H1 (cell line): ENCODE data around the gene MYH6. TPM values are rescaled to one million over a fixed set of nuclear protein-coding genes. Genes with fewer than 3 reads are reported as not detected.

ENCODE experiments used
- CTCF ChIA-PET: fragments of 300-600 bp; sonication (Branson Sonifier 250); formaldehyde crosslinking; loops from one replicate; lab custom pipeline; 2021; ENCODE audit not compliant: partially characterized antibody; lab: Charles Lee
- POLR2A ChIA-PET: fragments of 300-600 bp; sonication (Branson Sonifier 250); formaldehyde crosslinking; loops from one replicate; lab custom pipeline; 2021; ENCODE audit warnings: inconsistent platforms; ENCODE audit not compliant: partially characterized antibody; lab: Charles Lee
- DNase-seq, 2 experiments: peaks; one replicate each; pipeline versions ENCODE4 v3.0.0 to v3.0.0-alpha.2; 2010 to 2022; ENCODE audit warnings: low spot score in 2 of 2, low read depth in 1 of 2, mixed read lengths in 1 of 2
- FAIRE-seq: peaks from 2 replicates; lab custom pipeline; 2011; peaks lifted over from hg19 to GRCh38; lab: Jason Lieb, UNC
- H2AFZ ChIP-seq: 2 replicates; pipeline ENCODE4 v1.8.1; 2012; ENCODE audit warnings: low read length, inconsistent platforms
- H2AK5ac ChIP-seq: 2 replicates; pipeline ENCODE4 v1.6.1; 2013; ENCODE audit warnings: low read depth, low read length
- H2BK120ac ChIP-seq: replicated peaks from 2 replicates; pipeline ENCODE3; 2013; ENCODE audit warnings: low read depth, low read length, inconsistent platforms
- H2BK12ac ChIP-seq: 2 replicates; pipeline ENCODE4 v1.6.1; 2013; ENCODE audit warnings: low read depth, low read length
- H2BK15ac ChIP-seq: 2 replicates; pipeline ENCODE4 v1.6.1; 2013; ENCODE audit warnings: low read length
- H2BK20ac ChIP-seq: 2 replicates; pipeline ENCODE4 v1.6.1; 2013; ENCODE audit warnings: low read length
- H2BK5ac ChIP-seq: 2 replicates; pipeline ENCODE4 v1.6.1; 2013; ENCODE audit warnings: low read depth, low read length
- H3K14ac ChIP-seq: 2 replicates; pipeline ENCODE4 v1.6.1; 2013; ENCODE audit warnings: inconsistent platforms; ENCODE audit not compliant: insufficient read length
- H3K18ac ChIP-seq: 2 replicates; pipeline ENCODE4 v1.6.1; 2013; ENCODE audit warnings: low read length; ENCODE audit errors: extremely low read depth
- H3K23ac ChIP-seq: 2 replicates; pipeline ENCODE4 v1.6.1; 2013; ENCODE audit warnings: inconsistent platforms; ENCODE audit not compliant: insufficient read length
- H3K23me2 ChIP-seq: 2 replicates; pipeline ENCODE4 v1.6.1; 2013; ENCODE audit warnings: low read depth, low read length
- H3K27ac ChIP-seq: 2 replicates; pipeline ENCODE4 v1.6.1; 2011; ENCODE audit warnings: low read depth, low read length, inconsistent platforms
- H3K27me3 ChIP-seq, 4 experiments: replicated peaks in 1 of 4; 1 replicate in 1 of 4; 2 replicates in 3 of 4; pipeline versions ENCODE4 v1.6.1 to v1.8.1; 2011 to 2013; ENCODE audit warnings: low read length in 3 of 4, mild to moderate bottlenecking in 3 of 4, inconsistent platforms in 2 of 4, mixed read lengths in 2 of 4, moderate library complexity in 1 of 4; ENCODE audit not compliant: control insufficient read depth in 3 of 4, insufficient read depth in 3 of 4; ENCODE audit errors: extremely low read depth in 1 of 4
- H3K36me3 ChIP-seq, 4 experiments: 2 replicates each; pipeline versions ENCODE4 v1.6.1 to v1.8.1; 2011 to 2013; ENCODE audit warnings: mild to moderate bottlenecking in 4 of 4, low read length in 3 of 4, moderate library complexity in 2 of 4, control low read depth in 1 of 4, inconsistent platforms in 1 of 4; ENCODE audit not compliant: insufficient read depth in 4 of 4, control insufficient read depth in 2 of 4
- H3K4ac ChIP-seq: replicated peaks from 2 replicates; pipeline ENCODE3; 2013; ENCODE audit warnings: low read length, low read depth, mixed read lengths, inconsistent platforms; ENCODE audit not compliant: insufficient read length
- H3K4me1 ChIP-seq, 4 experiments: replicated peaks in 1 of 4; 1 replicate in 1 of 4; 2 replicates in 3 of 4; pipeline versions ENCODE4 v1.6.1 to v1.8.1; 2011 to 2013; ENCODE audit warnings: low read length in 3 of 4, inconsistent platforms in 2 of 4, mixed read lengths in 1 of 4; ENCODE audit not compliant: insufficient read depth in 4 of 4, control insufficient read depth in 3 of 4
- H3K4me2 ChIP-seq, 2 experiments: 2 replicates each; pipeline versions ENCODE4 v1.6.1 to v1.8.1; 2011 to 2013; ENCODE audit warnings: low read depth in 2 of 2, low read length in 2 of 2, control low read depth in 1 of 2, inconsistent platforms in 1 of 2, mild to moderate bottlenecking in 1 of 2; ENCODE audit not compliant: insufficient read depth in 1 of 2
- H3K4me3 ChIP-seq, 4 experiments: fragments of 200-600, 300-600 bp in 1 of 4; sonication (generic), shearing (Covaris generic), sonication (Bioruptor Twin) in 1 of 4; 2 replicates each; pipeline versions ENCODE4 v1.5.1 to v1.8.1; 2011 to 2016; ENCODE audit warnings: low read length in 4 of 4, low read depth in 3 of 4, control low read depth in 2 of 4, inconsistent platforms in 2 of 4, mild to moderate bottlenecking in 2 of 4, mixed read lengths in 1 of 4, moderate library complexity in 1 of 4; ENCODE audit not compliant: insufficient read depth in 2 of 4; ENCODE audit errors: extremely low read depth in 1 of 4
- H3K56ac ChIP-seq: replicated peaks from 2 replicates; pipeline ENCODE3; 2013; ENCODE audit warnings: low read depth, mild to moderate bottlenecking, mixed read lengths, low read length, inconsistent platforms; ENCODE audit not compliant: insufficient read length
- H3K79me1 ChIP-seq: 2 replicates; pipeline ENCODE4 v1.6.1; 2013; ENCODE audit warnings: low read depth, low read length, control low read depth
- H3K79me2 ChIP-seq, 2 experiments: 2 replicates each; pipeline versions ENCODE4 v1.6.1 to v1.8.1; 2012 to 2013; ENCODE audit warnings: low read length in 2 of 2, mild to moderate bottlenecking in 2 of 2, inconsistent platforms in 1 of 2; ENCODE audit not compliant: insufficient read depth in 2 of 2, control insufficient read depth in 1 of 2
- H3K9ac ChIP-seq, 4 experiments: replicated peaks in 1 of 4; 1 replicate in 1 of 4; 2 replicates in 3 of 4; pipeline versions ENCODE4 v1.6.1 to v1.8.1; 2011 to 2013; ENCODE audit warnings: low read depth in 3 of 4, low read length in 3 of 4, control low read depth in 2 of 4, mild to moderate bottlenecking in 2 of 4, moderate library complexity in 2 of 4, inconsistent platforms in 1 of 4; ENCODE audit errors: extremely low read depth in 1 of 4
- H3K9me3 ChIP-seq, 2 experiments: 2 replicates each; pipeline versions ENCODE4 v1.6.1 to v1.8.1; 2012 to 2013; ENCODE audit warnings: mild to moderate bottlenecking in 2 of 2, moderate library complexity in 2 of 2, control low read depth in 1 of 2, inconsistent platforms in 1 of 2, low read depth in 1 of 2, low read length in 1 of 2, mixed read lengths in 1 of 2; ENCODE audit not compliant: insufficient read depth in 2 of 2
- H4K20me1 ChIP-seq, 2 experiments: replicated peaks in 1 of 2; 2 replicates each; pipeline versions ENCODE3 to v1.8.1; 2011 to 2013; ENCODE audit warnings: inconsistent platforms in 2 of 2, low read length in 2 of 2, mild to moderate bottlenecking in 1 of 2; ENCODE audit not compliant: insufficient read depth in 2 of 2, control insufficient read depth in 1 of 2
- H4K5ac ChIP-seq: 2 replicates; pipeline ENCODE4 v1.6.1; 2013; ENCODE audit warnings: low read length, low read depth, mixed read lengths, inconsistent platforms; ENCODE audit not compliant: insufficient read length
- H4K8ac ChIP-seq: 2 replicates; pipeline ENCODE4 v1.8.0; 2013; ENCODE audit warnings: mild to moderate bottlenecking, moderate library complexity, low read length, inconsistent platforms; ENCODE audit not compliant: insufficient read depth; ENCODE audit errors: extremely low read depth
- H4K91ac ChIP-seq: replicated peaks from 2 replicates; pipeline ENCODE3; 2013; ENCODE audit warnings: low read length, mixed read lengths, inconsistent platforms; ENCODE audit not compliant: insufficient read length
- HDAC6 ChIP-seq: IDR thresholded peaks from one replicate; pipeline ENCODE4 v1.7.1; 2012; ENCODE audit warnings: low read depth, mild to moderate bottlenecking, inconsistent platforms, low read length, moderate library complexity
- POLR2A ChIP-seq, 2 experiments: IDR thresholded peaks; 1 replicate in 1 of 2; 2 replicates in 1 of 2; pipeline ENCODE4 v1.6.1; 2011; ENCODE audit warnings: low read depth in 2 of 2, low read length in 2 of 2, mild to moderate bottlenecking in 2 of 2; ENCODE audit errors: control extremely low read depth in 1 of 2
- SIRT6 ChIP-seq: IDR thresholded peaks from one replicate; pipeline ENCODE4 v1.7.1; 2012; ENCODE audit warnings: low read length, inconsistent platforms
- SP1 ChIP-seq: IDR thresholded peaks from 2 replicates; pipeline ENCODE4 v1.6.1; 2011; ENCODE audit warnings: low read depth, low read length
- SUZ12 ChIP-seq: fragments of 200-600 bp; sonication (generic); IDR thresholded peaks from 2 replicates; pipeline ENCODE4 v1.6.1; 2012; ENCODE audit warnings: mild to moderate bottlenecking, inconsistent platforms, low read length, moderate library complexity, mixed read lengths
- TAF7 ChIP-seq: optimal IDR thresholded peaks from 2 replicates; pipeline ENCODE3; 2011; ENCODE audit warnings: low read depth, mild to moderate bottlenecking, inconsistent platforms, low read length, moderate library complexity, borderline replicate concordance
- ZNF274 ChIP-seq: IDR thresholded peaks from 2 replicates; pipeline ENCODE4 v1.7.0; 2012; ENCODE audit warnings: low read length, borderline replicate concordance; ENCODE audit errors: extremely low read depth
- WGBS, 2 experiments: shearing (Covaris generic) in 1 of 2; methylation state at CpG; one replicate each; pipeline versions ENCODE4 v1.1.6 to v1.1.7; 2013 to 2015; ENCODE audit warnings: low lambda C conversion rate in 2 of 2, mixed read lengths in 2 of 2, inconsistent platforms in 1 of 2, low coverage in 1 of 2, missing lambda C conversion rate in 1 of 2; ENCODE audit not compliant: insufficient replicate concordance in 2 of 2, insufficient coverage in 1 of 2, insufficient read length in 1 of 2; ENCODE audit errors: extremely low coverage in 1 of 2, missing lambda C conversion rate in 1 of 2; 5-methylcytosine and 5-hydroxymethylcytosine counted together
- polyA plus RNA-seq, 7 experiments: library from polyadenylated mRNA; depleted of rRNA in 3 of 7; stranded (reverse) in 5 of 7; unstranded in 2 of 7; fragments of >200 nt in 5 of 7; fragments of 200-250 nt in 2 of 7; gene quantifications; 1 replicate in 5 of 7; 2 replicates in 1 of 7; 4 replicates in 1 of 7; pipeline versions ENCODE4 v1.2.1 to v1.2.3, GENCODE V29; 2011 to 2013; ENCODE audit warnings: missing spikeins in 2 of 7, mixed read lengths in 2 of 7
- total RNA-seq: library from RNA; stranded (reverse); fragmentation: NEBNext Ultra II Directional; extraction: Animal tissue kit (Norgen Biotek cat#: 25700); gene quantifications from 2 replicates; pipeline ENCODE4 v1.2.1, GENCODE V29; 2021

Gene MYH6
- total and polyA plus RNA-seq, 2 of the 8 experiments (the other 6 are each of a cell fraction or from before 2014, with no cell fraction given) = 0.03 TPM; not detected in 1

DNA sequence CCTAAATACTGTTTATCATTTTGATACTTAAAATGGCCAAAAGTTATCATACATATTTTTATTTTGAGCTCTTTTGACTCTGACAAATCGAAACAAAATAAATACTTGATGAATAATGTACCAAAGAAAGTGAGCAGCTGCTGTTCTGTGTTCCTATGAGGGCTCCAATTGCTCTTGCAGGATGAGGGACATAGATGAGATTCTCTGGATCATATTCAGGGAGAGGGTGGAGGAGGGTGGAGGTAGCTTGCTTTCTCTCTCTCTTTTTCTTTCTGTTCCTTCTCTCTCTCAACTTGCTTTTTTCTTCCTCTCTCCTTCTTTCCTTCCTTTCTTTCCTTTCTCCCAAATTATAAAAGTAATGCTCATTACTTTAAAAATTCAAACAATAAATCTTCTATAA is 36.2 kb upstream of the MYH6 start:
- Histone ChIP-seq H3K23me2 (no peaks in the 10 kb centered on the region; the same call in none of the 2 replicates), H3K79me2 (no peaks in the 10 kb centered on the region), H4K8ac (no peak overlapping the region), H3K4me1 (peaks cover 0 to 12% (median 9%) of the 10 kb centered on the region in 4 experiments; a peak in 6 of 7 replicates), H3K14ac (no peak overlapping the region), H3K56ac (no peak overlapping the region), H3K9ac (no peak overlapping the region), H2BK15ac (no peak overlapping the region), H4K91ac (no peak overlapping the region), H3K23ac (no peak overlapping the region), H3K27me3 (peaks cover 0 to 4% (median 1%) of the 10 kb centered on the region in 4 experiments; a peak in 3 of 7 replicates), H3K79me1 (no peaks in the 10 kb centered on the region), H2BK20ac (no peak overlapping the region), H2AK5ac (no peak overlapping the region), H3K18ac (no peak overlapping the region), H3K4ac (no peak overlapping the region), H4K5ac (no peak overlapping the region), H3K36me3 (no peaks in the 10 kb centered on the region), H2AFZ (no peak overlapping the region), H2BK120ac (no peak overlapping the region), H4K20me1 (no peaks in the 10 kb centered on the region), H2BK5ac (no peak overlapping the region), H3K4me2 (no peak overlapping the region), H2BK12ac (no peak overlapping the region), H3K9me3 (no peaks in the 10 kb centered on the region), H3K27ac (no peak overlapping the region), H3K4me3 (no peak overlapping the region)
- DNase-seq = no peak
- TF ChIP-seq ZNF274 (no peak), SP1 (no peak), HDAC6 (no peak), POLR2A (IDR thresholded peaks at IDR 0.05; ENCODE audit: control extremely low read depth in 1 of 2, low read depth in 2 of 2, low read length in 2 of 2) (no peak), SUZ12 (no peak), SIRT6 (no peak), TAF7 (no peak)
- WGBS, 2 experiments = 68% methylated on average over 1 of the region's 1 CpG; no CpG with 5 or more reads in 1 of the 2 experiments
- FAIRE-seq = no peak
- POLR2A ChIA-PET = interaction anchor here (1.2 kb wide), 1 partner anchor 78 kb away, joined by 3 read pairs; no protein-coding TSS in a partner anchor
- CTCF ChIA-PET = interaction anchor here (1.0 to 4.2 kb wide), 9 partner anchors 9 to 99 kb away, joined by 3 to 26 read pairs (median 5); partner anchors contain the start of genes CMTM5 and MYH7
